Upper lobe of left lung (tissue), 4 donors: ENCODE measurements around the gene RAB37.

Experiments
- CTCF ChIP-seq, 6 experiments: fragments of 450-650 bp in 4 of 6; fragments of 200-600 bp in 2 of 6; sonication (generic) in 2 of 6; IDR thresholded peaks; one replicate each; pipeline ENCODE4 v1.5.1; 2016 to 2019; ENCODE audit warnings: antibody characterized with exemption in 6 of 6
- EP300 ChIP-seq, 4 donors: sonication (generic); formaldehyde crosslinking; IDR thresholded peaks; one replicate each; pipeline ENCODE4 v1.5.1; 2017; ENCODE audit warnings: antibody characterized with exemption in 4 of 4, control low read depth in 2 of 4
- POLR2A ChIP-seq, 4 donors: fragments of 450-650 bp; IDR thresholded peaks; one replicate each; pipeline ENCODE4 v1.5.1; 2016 to 2017; ENCODE audit warnings: antibody characterized with exemption in 4 of 4, mild to moderate bottlenecking in 2 of 4
- POLR2AphosphoS5 ChIP-seq, 2 donors: sonication (generic); formaldehyde crosslinking; IDR thresholded peaks; one replicate each; pipeline ENCODE4 v1.5.1; 2017; ENCODE audit warnings: antibody characterized with exemption in 2 of 2

GRCh38 chr17:74720506-74720905, 16.6 kb upstream of the RAB37 start:
- TF ChIP-seq CTCF (IDR thresholded peaks at IDR 0.05) (no peak), POLR2AphosphoS5 (IDR thresholded peaks at IDR 0.05) (no peak), EP300 (IDR thresholded peaks at IDR 0.05) (no peak), POLR2A (IDR thresholded peaks at IDR 0.05) (no peak)
